Hair follicular keratinocyte (primary cell): Measurements from ENCODE around the gene ELOVL1. TPM values are rescaled to one million over a fixed set of nuclear protein-coding genes. Genes with fewer than 3 reads are reported as not detected.

ENCODE experiments used
- total RNA-seq: library from RNA; depleted of rRNA; stranded (reverse); fragments of >200 nt; gene quantifications from 2 replicates; pipeline ENCODE4 v1.2.3, GENCODE V29; 2015

Gene ELOVL1
- 126 and 140 TPM in 2 replicates for total RNA-seq

GRCh38 chr1:43367904-43368645, at the start of gene ELOVL1:
Gene ELOVL1, minus strand, starts transcription at chr1:43368011. Its CDS starts 2,402 bp downstream, at chr1:43365609.

GRCh38 chr1:43389326-43390313, 21.8 kb upstream of the ELOVL1 start, which contains the start of the genes MED8 and SZT2:
Gene MED8, minus strand, starts transcription at chr1:43389800. Its CDS starts 36 bp downstream, at chr1:43389764.
Gene SZT2, plus strand, starts transcription at chr1:43389899. Its CDS starts 70 bp downstream, at chr1:43389969.

GRCh38 chr1:43358746-43359693, 8.8 kb downstream of the ELOVL1 start, which contains the start of gene CDC20:
Gene CDC20, plus strand, starts transcription at chr1:43358981. Its CDS starts 235 bp downstream, at chr1:43359216.

GRCh38 chr1:43337588-43337987, 30.2 kb downstream of the ELOVL1 start, which contains the start of gene MPL:
Gene MPL, plus strand, starts transcription at chr1:43337818. Its CDS starts 31 bp downstream, at chr1:43337849.

Other genes with a start within 250 kb of the ELOVL1 start
- 121 and 224 TPM in 2 replicates for gene EBNA1BP2, start 195.7 kb downstream of the ELOVL1 start, total RNA-seq
- 0.34 and 0.86 TPM in 2 replicates for gene CFAP57, start 195.7 kb downstream of the ELOVL1 start, total RNA-seq
- 3.0 and 4.3 TPM in 2 replicates for gene TMEM125, start 98.0 kb downstream of the ELOVL1 start, total RNA-seq
- gene C1orf210, start 82.4 kb downstream of the ELOVL1 start, total RNA-seq: 2.8 and 5.7 TPM in 2 replicates
- not detected in 2 replicates for gene TIE1, start 67.0 kb downstream of the ELOVL1 start, total RNA-seq
- gene MPL, start 30.2 kb downstream of the ELOVL1 start, total RNA-seq: 0.08 and 0.34 TPM in 2 replicates
- 63.1 and 277 TPM in 2 replicates for gene CDC20, start 9.0 kb downstream of the ELOVL1 start, total RNA-seq
- 46.2 and 46.3 TPM in 2 replicates for gene MED8, start 21.8 kb upstream of the ELOVL1 start, total RNA-seq
- gene SZT2, start 21.9 kb upstream of the ELOVL1 start, total RNA-seq: 9.8 and 9.9 TPM in 2 replicates
- gene HYI, start 85.9 kb upstream of the ELOVL1 start, total RNA-seq: 87.8 and 97.3 TPM in 2 replicates
- 152 and 204 TPM in 2 replicates for gene PTPRF, start 162.9 kb upstream of the ELOVL1 start, total RNA-seq